Measurements from ENCODE around the gene MKI67.

MKI67 gene

DNA sequence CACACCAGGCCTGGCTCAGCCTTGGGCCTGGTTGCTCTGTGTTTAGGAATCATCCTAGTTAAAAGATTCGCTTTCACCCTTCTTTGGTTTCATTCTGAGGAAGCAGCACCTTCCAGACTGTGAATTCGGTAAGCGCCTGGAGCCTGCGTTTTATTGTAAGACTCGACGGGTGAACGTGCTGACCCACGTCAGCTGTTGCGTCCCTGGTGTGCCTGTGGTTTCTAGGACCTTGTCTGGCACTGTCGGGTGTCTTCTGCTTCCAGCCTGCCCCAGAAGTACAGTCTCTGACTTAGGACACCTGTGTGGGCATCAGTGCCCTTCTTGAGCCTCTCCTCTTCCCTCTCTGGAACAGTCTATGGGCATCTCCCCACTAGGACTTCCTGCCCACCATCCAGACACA, 26.3 kb downstream of the MKI67 start:
- TF ChIP-seq, protein P1, sequence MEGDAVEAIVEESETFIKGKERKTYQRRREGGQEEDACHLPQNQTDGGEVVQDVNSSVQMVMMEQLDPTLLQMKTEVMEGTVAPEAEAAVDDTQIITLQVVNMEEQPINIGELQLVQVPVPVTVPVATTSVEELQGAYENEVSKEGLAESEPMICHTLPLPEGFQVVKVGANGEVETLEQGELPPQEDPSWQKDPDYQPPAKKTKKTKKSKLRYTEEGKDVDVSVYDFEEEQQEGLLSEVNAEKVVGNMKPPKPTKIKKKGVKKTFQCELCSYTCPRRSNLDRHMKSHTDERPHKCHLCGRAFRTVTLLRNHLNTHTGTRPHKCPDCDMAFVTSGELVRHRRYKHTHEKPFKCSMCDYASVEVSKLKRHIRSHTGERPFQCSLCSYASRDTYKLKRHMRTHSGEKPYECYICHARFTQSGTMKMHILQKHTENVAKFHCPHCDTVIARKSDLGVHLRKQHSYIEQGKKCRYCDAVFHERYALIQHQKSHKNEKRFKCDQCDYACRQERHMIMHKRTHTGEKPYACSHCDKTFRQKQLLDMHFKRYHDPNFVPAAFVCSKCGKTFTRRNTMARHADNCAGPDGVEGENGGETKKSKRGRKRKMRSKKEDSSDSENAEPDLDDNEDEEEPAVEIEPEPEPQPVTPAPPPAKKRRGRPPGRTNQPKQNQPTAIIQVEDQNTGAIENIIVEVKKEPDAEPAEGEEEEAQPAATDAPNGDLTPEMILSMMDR (IDR thresholded peaks at IDR 0.05), result no peak
- Mint-ChIP-seq H3K27ac (no peak overlapping the region), H3K4me1 (no peaks in the 10 kb centered on the region)

DNA sequence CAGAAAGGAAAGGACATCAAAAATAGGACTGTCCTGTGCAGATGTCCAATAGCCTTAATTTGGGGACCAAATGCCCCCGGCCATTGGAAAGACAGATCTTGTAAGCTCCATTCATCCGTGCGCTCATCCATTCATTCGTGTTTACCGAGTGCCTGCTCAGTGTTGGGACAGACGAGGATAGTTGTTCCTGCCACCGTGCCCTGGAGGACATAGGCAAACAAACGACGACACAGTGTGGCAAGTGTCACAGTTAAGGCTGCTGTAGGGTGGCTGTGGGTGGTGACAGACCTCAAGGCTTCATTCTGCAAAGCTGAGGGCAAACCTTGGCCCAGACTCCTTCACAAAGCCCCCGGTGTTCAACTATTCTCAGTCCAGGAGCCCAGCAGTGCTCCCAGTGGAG, 27.6 kb downstream of the MKI67 start:
- Mint-ChIP-seq H3K27me3 (ENCODE audit: low read depth, poor library complexity) (no peaks in the 10 kb centered on the region), H3K9me3 (no peaks in the 10 kb centered on the region), H3K36me3 (ENCODE audit: low read depth) (peaks cover 44% of the 10 kb centered on the region), H3K4me1 (no peaks in the 10 kb centered on the region), H3K27ac (no peak overlapping the region), H3K4me3 (no peak overlapping the region)
- TF ChIP-seq, protein P1 (IDR thresholded peaks at IDR 0.05), result no peak
- no peak for DNase-seq

More for the DNA sequence above, 26.3 kb downstream of the MKI67 start:
- H3K36me3 Mint-ChIP-seq (ENCODE audit: low read depth), result peaks cover 44% of the 10 kb centered on the region
- DNase-seq, result no peak
- H3K4me3 Mint-ChIP-seq, result no peak overlapping the region
- H3K27me3 Mint-ChIP-seq (ENCODE audit: low read depth, poor library complexity), result no peaks in the 10 kb centered on the region
- no peaks in the 10 kb centered on the region for H3K9me3 Mint-ChIP-seq

DNA sequence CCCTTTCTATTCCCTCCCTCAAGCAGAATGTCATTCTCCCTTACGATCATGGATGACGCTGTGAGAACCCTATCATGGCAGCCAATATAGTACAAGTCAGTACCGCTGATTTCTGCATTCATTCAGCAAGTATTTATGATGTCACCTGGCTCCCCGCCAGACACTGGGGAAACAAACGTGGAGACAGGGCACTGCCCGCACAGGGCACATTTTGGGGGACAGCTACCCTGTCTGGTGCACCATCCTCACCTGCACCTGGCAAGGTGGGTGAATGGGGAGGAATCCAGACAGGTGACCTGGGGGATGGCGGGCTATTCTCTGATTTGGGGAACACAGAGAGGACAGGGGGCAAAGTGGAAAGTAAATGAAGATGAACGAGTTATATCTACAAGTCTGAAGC, 28.4 kb downstream of the MKI67 start:
- Mint-ChIP-seq H3K4me1 (no peaks in the 10 kb centered on the region), H3K36me3 (ENCODE audit: low read depth) (peaks cover 44% of the 10 kb centered on the region), H3K27me3 (ENCODE audit: low read depth, poor library complexity) (no peaks in the 10 kb centered on the region), H3K27ac (no peak overlapping the region), H3K4me3 (no peak overlapping the region), H3K9me3 (no peaks in the 10 kb centered on the region)
- no peak for DNase-seq
- TF ChIP-seq, protein P1 (IDR thresholded peaks at IDR 0.05), result no peak

DNA sequence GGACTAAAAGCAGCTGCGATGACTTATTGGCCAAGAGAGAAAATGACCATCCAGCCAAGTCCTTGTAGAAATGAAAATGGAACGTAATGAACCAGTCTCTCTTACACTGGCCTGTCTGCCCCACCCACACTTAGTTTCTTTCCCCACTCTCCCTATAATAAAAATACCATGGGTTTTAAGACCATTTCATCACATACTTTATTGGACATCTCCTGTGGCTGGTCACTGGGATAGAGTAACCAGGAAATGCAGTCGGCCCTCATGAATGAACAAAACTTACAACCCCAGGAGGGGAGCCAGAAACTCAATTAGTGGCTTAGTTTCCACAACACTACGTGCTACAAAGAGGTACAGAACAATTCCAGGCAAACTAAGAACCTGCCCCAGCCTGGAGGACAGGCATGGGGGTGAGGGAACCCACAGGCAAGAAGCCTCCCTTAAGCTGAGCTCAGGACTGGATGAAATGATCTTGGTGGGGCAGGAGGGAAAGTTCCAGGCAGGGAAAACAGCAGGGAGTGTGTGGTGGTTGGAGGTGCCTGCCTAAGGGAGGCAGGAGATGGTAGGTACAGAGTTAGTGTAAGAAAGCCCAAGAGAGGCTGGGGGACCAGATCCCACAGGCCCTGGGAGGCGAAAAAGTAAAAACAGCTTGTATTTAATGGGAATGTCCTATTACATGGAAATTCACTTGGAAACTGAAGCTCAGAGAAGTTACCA, 29.6 kb downstream of the MKI67 start:
- Mint-ChIP-seq H3K27me3 (ENCODE audit: low read depth, poor library complexity) (no peaks in the 10 kb centered on the region), H3K4me3 (no peak overlapping the region), H3K9me3 (no peaks in the 10 kb centered on the region), H3K36me3 (ENCODE audit: low read depth) (peaks cover 44% of the 10 kb centered on the region), H3K27ac (peak overlapping the region; percentile 90), H3K4me1 (no peaks in the 10 kb centered on the region)
- TF ChIP-seq, protein P1 (IDR thresholded peaks at IDR 0.05), result no peak
- DNase-seq, result no peak

DNA sequence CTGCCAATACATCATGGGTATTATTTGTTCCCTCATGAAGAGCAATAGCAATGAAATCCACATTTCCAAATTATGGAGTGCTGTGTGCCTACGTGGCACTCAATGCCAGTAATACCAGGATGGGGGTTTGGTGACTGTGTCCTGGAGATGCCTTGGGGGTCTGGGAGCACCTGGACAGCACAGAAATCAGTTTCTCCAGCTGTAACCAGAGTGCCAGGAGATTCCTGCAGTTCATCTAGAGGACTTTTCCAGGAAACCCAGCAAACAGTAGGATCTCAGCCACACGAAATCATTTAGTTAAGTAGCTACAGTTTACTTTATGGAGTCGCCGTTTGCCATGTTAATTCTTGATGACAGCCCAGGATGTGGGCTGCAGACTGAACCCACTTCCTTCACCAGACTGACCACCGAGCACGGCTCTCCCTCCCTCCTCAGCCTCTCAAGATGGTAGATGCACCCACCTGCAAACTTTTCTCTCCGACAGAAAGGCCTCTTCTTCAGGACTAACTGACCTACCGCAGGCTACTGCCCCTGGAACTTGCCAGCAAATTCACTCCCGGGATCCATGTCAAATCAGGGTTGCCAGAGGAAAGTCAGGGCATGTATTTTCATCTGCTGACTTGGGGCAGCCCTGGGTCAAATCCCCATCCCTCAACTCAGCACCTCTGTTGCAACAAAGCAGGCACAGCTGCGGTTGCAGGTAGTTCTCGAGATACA, 30.3 kb downstream of the MKI67 start:
- Mint-ChIP-seq H3K9me3 (no peaks in the 10 kb centered on the region), H3K27ac (peak overlapping the region; percentile 62), H3K27me3 (ENCODE audit: low read depth, poor library complexity) (no peaks in the 10 kb centered on the region), H3K4me3 (no peak overlapping the region), H3K36me3 (ENCODE audit: low read depth) (peaks cover 37% of the 10 kb centered on the region), H3K4me1 (no peaks in the 10 kb centered on the region)
- TF ChIP-seq, protein P1 (IDR thresholded peaks at IDR 0.05), result no peak
- no peak for DNase-seq

Data from nephron progenitor cell (in vitro differentiated cells).